ENCODE measurements around the gene PTK6.

Gene PTK6

GRCh38 chr20:63542031-63542559, 4.9 kb upstream of the PTK6 start:
- no peak for DNase-seq

DNA sequence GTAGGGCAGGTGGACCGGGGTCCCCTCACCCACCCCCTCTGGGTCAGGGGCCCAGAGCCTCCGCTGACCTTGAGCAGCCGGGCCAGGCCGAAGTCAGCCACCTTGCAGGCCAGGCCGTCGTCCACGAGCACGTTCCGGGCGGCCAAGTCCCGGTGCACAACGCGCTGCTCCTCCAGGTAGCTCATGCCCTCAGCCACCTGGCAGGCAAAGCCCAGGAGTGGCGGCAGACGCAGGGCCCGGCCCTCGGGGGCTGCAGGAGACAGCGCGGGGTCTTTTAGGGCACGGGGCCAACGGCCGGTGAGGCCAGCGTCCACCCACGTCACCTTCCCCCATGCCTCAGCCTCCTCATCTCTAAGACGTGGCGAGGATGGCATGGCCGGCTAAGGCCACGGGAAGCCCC, 4.2 kb upstream of the PTK6 start:
- DNase-seq = no peak

- DNase-seq = no peak
Observed at GRCh38 chr20:63540417-63541186, 3.4 kb upstream of the PTK6 start.

DNA sequence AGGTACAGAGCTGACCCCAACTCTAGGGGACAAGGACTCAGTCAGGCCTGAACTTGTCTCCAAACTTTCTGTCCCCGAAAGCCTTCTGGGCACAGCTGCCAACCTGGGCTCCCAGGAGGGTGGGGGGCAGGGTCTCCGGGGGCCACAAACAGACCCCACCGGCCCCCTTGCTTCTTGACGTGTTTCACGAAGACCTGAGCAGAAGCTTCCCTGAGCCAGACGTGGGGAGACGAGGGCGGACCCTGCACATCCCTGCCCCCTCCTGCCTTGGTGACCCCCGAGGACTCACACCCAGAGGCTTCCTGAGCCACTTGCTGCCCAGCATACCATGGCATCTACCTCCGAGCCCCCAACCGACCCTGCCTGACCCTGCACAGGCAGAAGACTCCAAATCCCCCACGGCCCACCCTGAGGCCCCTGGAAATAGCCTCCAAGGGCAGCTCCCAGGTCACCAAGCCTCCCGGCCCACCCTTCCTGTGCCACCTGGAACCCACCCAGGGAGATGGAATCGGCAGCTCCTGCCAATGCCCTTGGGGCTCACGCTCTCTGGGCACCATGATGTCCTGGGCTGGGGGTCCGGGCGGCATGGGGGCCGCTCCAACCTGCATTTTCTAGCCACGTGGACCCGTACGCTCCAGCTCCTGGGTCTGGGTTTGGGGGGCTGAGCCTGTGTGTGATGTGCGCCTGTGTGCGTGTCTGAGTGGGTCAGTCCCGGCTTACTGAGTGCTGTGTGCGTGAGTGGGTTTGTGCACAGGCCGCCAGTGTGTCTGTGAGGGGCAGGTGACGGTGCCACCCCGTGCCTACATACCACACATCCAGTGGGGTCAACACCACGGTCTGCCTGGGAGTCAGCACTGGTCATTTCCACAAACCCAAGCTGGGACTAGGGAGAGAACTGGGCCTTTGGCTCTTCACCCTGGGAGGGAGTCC, 2.5 kb upstream of the PTK6 start:
- no peak for DNase-seq

DNA sequence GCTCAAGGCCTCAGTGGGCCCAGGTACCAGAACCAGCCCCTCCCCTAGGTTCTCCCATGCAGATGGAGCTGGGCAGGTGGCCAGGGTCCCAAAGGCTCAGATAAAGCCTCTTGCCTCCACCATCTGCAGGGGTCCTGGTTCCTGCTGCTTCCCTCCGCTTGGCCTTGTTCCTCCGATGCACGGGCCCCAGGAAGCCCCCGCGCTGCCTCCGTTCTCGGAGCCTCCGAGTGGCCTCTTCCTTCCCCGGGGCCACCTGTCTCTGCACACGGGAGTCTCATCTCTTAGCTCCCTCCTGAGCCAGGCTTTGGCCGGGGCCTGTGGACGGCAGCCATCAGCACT, 1.9 kb upstream of the PTK6 start:
- DNase-seq = no peak

DNA sequence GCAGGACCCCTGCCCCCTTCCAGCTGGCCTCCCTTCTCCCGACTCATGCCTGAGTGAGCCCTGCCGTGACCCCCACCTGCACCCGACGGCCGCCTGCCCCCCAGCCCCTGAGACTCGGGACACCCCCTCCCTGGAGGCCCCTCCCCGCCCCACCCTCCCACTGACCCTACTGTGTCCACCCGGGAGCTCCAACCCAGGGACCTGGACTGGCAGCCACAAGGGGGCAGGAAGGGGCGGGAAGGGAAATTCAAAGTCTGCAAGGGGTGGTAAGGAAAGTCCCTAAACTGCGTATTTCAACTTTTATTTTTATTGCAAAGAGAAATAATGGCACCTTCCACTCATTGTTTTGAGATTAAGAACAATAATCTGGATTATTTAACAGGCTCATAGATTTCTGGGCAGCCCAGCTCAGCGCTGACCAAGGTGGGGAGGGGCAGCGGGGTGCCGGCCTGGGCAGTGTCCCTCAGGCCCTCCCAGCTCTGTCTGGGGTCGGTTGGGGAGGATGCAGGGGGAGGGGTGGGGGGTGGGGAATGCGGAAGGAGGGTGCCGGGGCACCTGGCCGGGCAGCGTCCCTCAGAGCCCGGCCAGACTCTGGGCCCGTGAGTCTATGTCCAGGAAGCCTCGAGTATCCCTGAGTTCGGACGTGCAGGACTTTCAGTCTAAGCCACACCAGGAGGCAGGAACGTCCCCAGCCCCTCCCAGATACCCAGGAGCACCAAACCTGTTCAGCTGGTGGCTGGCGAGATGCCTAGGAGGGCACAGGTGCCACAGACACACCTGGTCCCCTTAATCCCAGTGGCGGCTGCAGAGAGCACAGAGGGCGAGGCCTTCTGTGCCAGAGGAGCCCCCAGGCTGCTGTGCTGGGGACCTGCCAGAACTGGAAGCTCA, 1.3 kb upstream of the PTK6 start:
- peak; percentile 96 for DNase-seq

DNA sequence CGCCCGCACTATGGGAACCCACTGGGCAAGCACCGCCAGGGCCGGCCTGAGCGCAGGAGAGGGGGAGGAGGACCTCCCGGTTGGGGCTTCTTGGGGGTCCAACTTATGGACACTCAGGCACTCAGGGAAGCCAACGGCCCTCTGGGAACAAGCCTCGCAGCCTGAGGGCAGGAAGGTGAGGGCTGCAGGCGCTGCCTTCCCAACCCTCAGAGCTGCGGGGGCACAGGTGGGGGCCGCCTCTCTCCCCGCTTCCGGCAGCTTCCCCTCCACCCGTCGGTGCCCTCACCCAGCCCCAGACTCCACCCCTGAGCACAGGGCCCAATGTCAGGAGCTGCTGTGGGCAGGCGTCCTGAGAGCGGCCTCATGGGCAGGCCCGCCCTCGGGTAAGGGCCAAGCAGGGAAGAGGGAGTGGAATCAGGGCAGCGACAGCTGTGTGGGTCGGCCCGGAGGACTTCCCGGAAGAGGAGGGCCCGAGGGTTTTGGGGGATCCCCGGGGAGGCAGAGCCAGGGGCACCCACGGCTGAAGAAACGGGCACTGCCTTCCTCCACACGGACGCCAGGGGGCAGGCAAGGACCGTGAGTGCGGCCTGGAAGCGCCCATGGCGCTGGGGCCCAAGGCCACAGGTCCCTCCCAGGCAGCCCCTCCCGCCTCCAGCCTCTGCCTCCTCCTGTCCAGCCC, 488 bp upstream of the PTK6 start:
- DNase-seq = peak; percentile 81

GRCh38 chr20:63536241-63536977, 767 bp downstream of the PTK6 start:
- DNase-seq = no peak

GRCh38 chr20:63534831-63535651, 2.1 kb downstream of the PTK6 start:
- no peak for DNase-seq

DNA sequence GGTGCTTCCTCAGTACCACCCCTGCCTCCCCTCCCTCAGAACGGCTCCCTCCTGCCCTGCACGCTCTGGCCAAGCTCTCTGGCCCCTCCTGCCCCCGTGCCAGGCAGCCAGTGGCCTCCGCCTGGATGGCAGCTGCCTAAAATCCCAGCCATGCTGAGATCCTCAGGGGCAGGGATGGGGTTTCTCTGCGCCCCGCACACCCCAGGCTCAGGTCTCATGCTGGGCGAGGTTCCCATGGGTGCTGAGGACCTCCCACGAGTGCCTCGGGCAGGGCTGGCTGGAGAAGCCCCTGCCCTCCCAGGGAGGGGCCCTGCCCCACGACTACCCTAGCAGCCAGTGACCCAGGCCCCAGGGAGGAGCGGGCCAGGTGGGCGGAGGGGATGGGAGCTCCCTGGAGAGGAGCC, 2.7 kb downstream of the PTK6 start:
- DNase-seq = no peak

GRCh38 chr20:63533871-63534393, 3.2 kb downstream of the PTK6 start:
- no peak for DNase-seq

DNA sequence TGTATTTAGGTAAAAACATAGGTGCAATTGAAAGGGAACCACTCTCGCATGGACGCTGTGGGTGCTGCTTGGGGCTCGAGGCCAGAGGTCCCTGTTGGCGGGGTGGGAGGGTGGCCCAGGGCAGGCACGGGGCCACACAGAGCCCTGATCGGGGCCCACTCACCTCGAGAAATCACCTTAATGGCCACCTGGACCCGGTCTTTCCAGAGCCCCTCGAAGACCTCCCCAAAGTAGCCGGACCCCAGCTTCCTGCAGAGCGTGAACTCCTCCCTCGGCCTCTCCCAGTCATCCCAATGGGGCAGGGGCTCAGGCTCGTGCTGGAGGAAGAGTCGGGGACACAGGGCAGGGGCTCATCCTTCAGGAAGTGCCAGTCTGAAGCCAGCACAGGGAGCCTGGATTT, 3.8 kb downstream of the PTK6 start:
- no peak for DNase-seq

DNA sequence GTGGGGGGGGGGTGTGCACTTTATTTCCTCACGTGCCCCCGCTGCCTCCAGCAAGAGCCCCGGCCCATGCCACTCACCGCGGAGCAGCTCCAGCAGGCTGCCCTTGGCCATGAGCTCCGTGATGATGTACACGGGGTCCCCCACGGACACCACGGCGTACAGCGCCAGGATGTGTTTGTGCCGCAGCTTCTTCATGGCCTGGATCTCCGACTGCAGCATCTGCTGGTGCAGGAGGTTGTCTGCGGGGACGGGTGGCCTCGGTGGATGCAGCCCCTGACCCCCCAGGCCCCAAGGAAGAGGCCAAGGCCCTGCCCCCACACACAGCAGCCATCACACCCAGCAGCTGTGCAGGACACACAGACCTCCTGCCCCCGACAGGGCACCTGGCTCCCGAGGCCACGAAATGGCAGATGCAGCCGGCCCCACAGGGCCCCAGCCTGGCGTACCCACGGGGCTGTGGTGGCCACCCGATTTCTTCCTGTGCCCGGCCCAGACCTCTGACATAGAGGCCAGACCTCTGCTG, 4.7 kb downstream of the PTK6 start:
- DNase-seq = no peak

GRCh38 chr20:63531686-63532448, 5.3 kb downstream of the PTK6 start:
- no peak for DNase-seq

GRCh38 chr20:63530788-63531160, 6.4 kb downstream of the PTK6 start:
- DNase-seq = no peak

DNA sequence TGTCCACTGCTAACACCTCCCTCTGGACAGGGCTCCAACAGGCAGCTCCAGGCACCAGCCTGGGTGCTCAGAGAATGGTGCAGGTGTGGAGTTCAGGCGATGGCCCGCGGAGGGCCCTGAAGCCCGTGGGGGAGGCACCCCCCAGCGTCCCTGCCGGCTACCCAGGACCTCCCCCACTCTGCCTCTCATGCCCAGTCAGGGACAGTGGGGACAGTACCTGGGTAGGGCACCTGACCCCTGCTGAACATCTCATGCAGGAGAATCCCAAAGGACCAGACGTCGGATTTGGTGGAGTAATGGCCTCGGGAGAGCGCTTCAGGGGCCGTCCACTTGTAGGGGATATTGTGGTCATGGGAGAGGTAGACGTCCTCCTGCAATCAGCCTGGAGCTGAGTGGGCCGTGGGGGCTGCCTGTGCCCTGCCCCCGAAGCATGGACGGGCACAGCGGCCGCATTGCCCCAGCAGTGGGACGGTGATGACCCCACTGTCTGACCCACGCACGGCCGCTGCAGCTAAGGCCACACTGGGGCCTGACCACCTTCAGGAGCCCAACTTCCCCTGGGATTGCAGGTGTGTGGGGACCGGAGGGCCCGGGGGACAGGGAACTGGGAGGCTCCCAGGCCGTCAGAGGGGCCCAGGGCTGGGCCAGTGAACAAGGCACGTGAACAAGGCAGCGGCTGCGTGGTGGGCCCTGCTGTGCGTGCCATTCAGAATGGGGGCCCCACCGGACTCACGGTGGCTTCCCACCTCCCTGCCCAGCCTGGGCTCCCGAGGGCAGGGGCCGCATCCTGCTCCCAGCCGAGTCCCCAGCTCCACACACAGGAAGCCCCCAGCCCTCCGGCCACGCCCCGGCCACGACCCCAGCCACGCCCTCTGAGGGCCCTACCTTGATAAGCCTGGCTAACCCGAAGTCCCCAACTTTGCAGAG, 7.1 kb downstream of the PTK6 start:
- no peak for DNase-seq

- no peak for DNase-seq
Observed at GRCh38 chr20:63529180-63529860, 7.9 kb downstream of the PTK6 start.

- no peak for DNase-seq
Observed at GRCh38 chr20:63527184-63527583, 10.0 kb downstream of the PTK6 start.

Measured in DMS79 treated with DMSO at 0.1 percent for 48 hours (cell line).